Subcutaneous adipose tissue (tissue), 4 donors: ENCODE results near the gene TMEM100. TPM values are rescaled to one million over a fixed set of nuclear protein-coding genes. Genes with fewer than 3 reads are reported as not detected.

Experiments used
- total RNA-seq, 4 donors: library from RNA; depleted of rRNA; stranded (reverse); fragments of >200 nt; gene quantifications; one replicate each; pipeline ENCODE4 v1.1.0, GENCODE V29; 2016
- TF ChIP-seq, protein P1 (sequence below): fragments of 450-650 bp; IDR thresholded peaks from one replicate; pipeline ENCODE4 v1.5.1; 2016; ENCODE audit warnings: low read depth, mild to moderate bottlenecking, control low read depth, antibody characterized with exemption, moderate library complexity

Gene TMEM100
- total RNA-seq, 4 donors from 2014 or later = 17.4 to 67.6 (median 43.2) TPM

DNA sequence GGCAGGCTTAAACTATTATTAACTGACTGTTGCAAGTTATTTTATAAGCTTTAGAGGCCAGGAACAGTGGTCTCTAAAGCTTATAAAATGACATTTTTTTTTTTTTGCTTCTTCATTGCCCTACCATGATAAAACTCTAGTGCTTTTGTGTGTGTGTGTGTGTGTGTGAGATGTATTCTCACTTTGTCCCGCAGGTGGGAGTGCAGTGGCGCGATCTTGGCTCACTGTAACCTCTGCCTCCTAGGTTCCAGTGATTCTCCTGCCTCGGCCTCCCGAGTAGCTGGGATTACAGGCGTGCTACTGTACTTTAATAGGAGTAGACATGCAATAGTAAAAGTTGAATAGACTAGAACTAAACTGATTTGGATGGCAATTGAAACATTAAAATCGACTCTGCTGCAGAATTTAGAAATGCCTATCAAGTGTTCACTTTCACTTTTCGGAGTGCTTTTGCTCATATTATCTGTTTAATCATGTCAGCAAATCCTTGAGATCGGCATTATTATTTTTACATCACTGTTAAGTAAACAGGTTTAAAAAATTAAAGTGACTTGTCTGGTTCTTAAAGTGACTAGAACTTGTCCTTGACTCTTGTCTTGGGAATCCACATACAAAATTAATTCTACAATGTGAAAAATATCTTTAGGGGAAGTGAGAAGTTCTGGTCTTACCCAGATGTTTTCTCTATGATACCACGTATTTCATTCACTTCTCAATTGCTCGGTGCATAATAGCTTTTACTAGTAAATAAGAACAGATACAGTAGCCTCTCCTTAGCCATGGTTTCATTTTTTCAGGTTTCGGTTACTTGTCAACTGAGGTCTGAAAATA, 19.8 kb upstream of the TMEM100 start:
- TF ChIP-seq, protein P1, sequence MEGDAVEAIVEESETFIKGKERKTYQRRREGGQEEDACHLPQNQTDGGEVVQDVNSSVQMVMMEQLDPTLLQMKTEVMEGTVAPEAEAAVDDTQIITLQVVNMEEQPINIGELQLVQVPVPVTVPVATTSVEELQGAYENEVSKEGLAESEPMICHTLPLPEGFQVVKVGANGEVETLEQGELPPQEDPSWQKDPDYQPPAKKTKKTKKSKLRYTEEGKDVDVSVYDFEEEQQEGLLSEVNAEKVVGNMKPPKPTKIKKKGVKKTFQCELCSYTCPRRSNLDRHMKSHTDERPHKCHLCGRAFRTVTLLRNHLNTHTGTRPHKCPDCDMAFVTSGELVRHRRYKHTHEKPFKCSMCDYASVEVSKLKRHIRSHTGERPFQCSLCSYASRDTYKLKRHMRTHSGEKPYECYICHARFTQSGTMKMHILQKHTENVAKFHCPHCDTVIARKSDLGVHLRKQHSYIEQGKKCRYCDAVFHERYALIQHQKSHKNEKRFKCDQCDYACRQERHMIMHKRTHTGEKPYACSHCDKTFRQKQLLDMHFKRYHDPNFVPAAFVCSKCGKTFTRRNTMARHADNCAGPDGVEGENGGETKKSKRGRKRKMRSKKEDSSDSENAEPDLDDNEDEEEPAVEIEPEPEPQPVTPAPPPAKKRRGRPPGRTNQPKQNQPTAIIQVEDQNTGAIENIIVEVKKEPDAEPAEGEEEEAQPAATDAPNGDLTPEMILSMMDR = no peak

DNA sequence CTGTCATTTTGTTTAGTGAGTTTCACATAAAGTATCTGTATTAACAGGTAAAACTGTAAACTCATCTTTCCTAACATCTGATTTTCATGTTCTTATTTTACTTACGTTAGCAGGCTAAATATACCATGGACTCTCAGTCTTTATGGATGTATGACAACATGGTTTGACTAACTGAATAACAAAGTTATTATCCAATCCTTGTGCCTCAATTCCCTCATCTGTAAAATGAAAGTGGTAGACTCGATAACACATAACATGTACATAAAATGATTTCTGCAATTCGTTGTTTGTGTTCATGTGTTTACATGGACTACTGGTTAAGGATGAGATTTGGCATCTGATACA, 18.7 kb upstream of the TMEM100 start:
- TF ChIP-seq, protein P1 = no peak

DNA sequence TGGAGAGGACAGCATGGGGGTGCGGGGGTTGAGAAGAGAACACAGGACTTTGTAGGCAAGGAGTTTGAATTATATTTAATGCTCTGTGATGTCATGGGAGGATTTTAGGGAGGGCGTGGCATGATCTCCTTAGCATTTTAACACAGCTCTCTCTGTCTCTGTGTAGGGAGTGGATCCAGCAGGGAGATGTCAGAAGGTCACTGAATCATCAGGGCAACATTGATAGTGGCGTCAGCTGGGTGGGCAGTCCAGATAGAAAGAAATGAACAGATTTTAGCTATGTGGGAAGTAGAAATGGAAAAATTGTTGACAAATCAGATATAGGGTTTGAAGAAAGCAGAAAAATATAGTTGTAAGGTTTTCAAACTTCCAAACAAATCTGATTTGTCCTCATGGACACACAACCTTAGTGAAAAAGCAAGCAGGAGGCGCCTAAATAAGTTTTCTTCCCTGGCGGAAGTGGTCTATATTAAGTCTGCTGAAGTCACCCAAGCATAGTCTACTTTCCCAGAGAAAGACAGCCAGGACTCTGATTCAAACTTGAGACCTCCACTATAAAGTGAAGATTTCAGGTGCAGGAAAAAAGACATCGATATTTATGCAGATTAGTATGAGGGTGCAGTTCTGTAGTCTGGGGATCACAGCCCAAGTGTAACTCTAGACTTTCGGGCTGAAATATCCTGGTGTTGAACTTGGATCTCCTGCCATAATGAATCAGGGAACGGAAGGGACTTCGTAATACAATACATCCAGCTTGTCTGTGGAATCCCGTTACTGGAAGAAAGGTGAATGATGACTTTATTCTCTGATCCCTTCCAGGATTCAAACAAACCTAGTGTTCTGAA, 18.1 kb upstream of the TMEM100 start:
- TF ChIP-seq, protein P1 = no peak

DNA sequence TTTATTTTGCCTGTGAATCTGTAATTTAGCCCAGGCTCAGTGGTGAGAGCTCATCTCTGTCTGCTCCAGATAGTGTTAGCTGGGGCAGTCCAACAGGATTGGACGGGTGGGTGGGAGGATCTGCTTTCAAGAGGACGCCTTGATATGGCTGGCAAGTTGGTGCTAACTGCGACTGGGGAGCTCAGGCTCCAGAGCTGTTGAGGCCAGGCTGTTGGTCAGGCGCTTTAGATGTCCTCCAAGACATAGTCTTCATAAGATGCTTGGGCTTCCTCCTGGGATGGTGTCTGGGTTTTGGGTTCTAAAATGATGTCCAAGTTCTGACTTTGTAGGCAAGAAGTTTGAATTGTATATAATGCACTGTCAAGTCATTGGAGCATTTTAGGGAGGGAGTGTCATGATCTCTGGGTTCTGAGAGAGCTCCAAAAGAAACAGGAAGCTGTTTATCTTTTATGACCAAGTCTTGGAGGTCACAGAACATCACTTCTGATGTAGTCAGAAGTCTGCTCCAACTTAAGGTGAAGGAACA, 15.4 kb upstream of the TMEM100 start:
- TF ChIP-seq, protein P1 = no peak

DNA sequence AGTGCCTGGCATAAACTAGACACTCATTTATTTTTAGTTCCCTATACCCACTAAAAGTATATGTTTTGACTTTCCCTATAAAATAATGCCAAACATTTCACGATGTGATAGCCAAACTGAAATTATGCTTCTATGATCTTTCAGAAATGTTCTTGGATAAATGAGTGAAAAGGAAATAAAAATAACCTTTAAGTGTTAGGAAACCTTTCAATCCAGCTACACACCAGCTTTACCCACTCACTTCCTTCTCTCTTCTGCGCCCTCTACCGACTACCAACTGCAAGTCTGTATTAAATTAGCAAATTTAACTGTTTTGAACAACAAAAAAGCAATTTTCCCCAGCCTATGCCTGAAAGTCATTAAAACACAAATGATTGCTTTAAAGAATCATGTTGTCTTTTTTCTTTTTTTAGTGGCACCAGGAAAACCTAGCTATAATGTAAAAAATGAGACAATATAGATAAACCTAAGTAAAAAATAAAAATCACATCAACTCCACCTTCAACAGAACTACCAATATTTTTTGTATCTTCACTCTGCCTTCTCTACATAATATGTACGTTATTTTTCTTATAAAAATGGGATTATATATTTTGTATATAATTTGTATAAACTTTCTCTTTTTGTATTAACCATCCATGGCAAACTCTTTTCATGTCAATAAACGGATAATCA, 13.2 kb upstream of the TMEM100 start:
- TF ChIP-seq, protein P1 = no peak

DNA sequence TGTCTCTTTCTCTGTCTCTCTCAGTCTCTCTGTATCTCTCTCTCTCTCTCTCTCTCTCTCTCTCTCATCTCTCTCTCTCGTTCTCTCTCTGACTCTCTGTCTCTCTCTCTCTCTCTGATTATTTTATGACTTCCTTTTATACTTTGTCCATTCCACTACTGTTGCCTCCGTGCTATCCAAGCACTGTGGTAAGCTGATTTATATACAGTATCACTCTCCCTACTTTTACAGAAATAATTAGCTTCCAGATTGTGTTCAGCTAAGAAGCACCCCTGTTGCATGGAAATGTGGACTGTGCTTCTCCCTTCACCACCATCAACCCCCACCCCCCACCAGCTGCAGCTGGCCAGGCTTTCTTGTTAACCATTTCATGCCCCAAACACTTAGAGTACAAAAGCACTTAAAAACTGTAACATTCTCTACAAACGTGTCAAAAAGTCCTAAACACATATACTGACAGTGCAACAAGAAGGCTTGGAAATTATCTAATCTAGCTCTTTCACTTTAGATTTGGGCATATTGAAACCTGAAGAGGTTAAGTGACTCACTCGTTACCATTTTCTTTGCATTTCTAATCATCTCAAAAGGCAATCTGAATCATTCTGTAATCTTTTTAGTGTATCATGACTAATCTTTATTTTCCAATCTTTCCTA, 11.6 kb upstream of the TMEM100 start:
- TF ChIP-seq, protein P1 = no peak
